ENCODE data around the gene EIF2S3B.

EIF2S3B gene

DNA sequence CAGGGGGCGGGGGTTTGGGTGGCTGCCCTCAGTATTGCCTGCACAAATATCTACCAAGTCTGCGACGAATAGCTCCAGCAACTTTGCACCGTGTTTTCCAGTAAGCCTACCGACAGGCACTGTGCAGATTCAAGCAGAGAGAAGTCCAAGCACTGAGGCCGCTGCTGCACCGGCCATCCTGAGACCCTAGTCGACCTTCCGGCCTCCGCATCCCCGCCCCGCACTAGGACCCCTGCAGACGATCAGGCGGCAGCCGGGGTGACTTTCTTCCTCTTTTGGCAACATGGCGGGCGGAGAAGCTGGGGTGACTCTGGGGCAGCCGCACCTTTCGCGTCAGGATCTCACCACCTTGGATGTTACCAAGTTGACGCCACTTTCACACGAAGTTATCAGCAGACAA lies at the start of gene EIF2S3B:
TSS of gene EIF2S3B (plus strand) at position 271 of the 400 bp plus-strand sequence. CDS start at position 284, 13 bp downstream.
- TF ChIP-seq GATA2 (IDR thresholded peaks at IDR 0.05; ENCODE audit: low read depth, low read length) (no peak), GATA3 (IDR thresholded peaks at IDR 0.05; ENCODE audit: low read depth, low read length) (no peak)

DNA sequence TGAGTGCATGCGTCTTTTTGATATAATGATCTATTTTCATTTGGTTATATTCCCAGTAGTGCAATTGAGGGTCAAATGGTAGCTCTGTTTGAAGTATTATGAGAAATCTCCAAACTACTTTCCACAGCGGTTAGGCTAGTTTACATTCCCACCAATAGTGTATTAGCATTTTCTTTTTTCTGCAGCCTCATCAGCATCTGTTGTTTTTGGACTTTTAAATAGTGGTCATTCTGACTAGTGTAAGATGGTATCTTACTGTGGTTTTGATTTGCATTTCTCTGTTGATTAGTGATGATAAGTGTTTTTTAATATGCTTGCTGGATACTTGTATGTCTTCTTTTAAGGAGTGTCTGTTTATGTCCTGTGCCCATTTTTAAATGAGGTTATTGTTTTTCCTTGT lies 48.8 kb upstream of the EIF2S3B start:
- TF ChIP-seq GATA3 (IDR thresholded peaks at IDR 0.05; ENCODE audit: low read depth, low read length) (no peak), GATA2 (IDR thresholded peaks at IDR 0.05; ENCODE audit: low read depth, low read length) (no peak)

GRCh38 chr12:10457760-10458159 lies 47.9 kb upstream of the EIF2S3B start:
- TF ChIP-seq GATA3 (IDR thresholded peaks at IDR 0.05; ENCODE audit: low read depth, low read length) (no peak), GATA2 (IDR thresholded peaks at IDR 0.05; ENCODE audit: low read depth, low read length) (no peak)

- TF ChIP-seq GATA3 (IDR thresholded peaks at IDR 0.05; ENCODE audit: low read depth, low read length) (no peak), GATA2 (IDR thresholded peaks at IDR 0.05; ENCODE audit: low read depth, low read length) (no peak)
Observed at GRCh38 chr12:10466311-10466710, 39.4 kb upstream of the EIF2S3B start.

DNA sequence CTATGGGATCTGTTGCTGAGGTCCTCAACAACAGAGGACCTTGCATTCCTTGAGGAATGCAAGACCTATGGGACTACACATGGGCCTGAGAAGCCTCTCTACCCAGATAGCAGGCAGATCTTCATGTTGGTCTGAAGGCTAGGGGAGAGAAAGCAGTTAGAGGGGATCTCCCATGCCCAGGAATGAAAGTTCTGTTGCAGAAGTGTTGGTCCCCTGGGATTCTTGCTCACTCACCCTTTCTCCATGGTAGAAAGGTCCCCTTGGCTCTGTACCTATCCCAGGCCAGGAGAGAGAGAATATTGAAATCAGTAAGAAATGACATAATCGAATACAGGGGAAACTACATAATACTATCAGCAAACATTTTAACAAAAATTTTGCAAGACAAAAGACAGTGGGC lies 36.0 kb upstream of the EIF2S3B start:
- TF ChIP-seq GATA3 (IDR thresholded peaks at IDR 0.05; ENCODE audit: low read depth, low read length) (no peak), GATA2 (IDR thresholded peaks at IDR 0.05; ENCODE audit: low read depth, low read length) (no peak)

DNA sequence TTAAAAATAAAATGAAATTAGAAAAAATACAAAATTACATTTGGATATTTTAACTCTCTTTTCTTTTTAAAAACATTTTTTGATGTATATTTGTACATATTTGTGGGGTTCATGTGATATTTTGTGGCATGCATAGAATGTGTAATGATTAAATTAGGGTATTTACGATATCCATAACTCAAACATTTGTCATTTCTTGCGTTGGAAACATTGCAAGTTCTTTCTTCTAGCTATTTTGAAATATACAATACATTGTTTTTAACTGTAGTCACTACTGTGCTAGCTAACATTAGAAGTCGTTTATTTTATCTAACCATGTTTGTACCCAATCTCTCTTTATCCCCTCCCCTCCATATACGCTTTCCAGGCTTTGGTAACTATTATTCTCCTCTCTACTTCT lies 13.9 kb upstream of the EIF2S3B start:
- TF ChIP-seq GATA3 (IDR thresholded peaks at IDR 0.05; ENCODE audit: low read depth, low read length) = no peak

DNA sequence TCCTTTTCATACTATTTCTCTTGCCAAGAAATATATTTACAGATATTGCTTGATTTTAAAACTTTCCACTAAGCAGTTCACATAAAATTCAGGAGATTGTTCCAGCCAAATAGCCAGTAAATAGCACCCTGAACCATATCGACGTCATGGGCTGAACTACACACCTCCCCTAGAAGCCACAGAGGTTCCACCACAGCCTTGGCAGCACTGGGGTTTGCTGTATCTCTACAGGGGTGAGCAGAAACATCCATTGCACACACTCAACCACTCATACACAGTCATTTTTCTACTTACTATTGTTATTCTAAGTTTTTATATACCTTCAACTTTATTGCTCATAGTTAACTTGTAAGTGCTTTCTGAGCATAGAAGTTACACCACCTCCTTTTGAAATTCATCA lies 8.1 kb upstream of the EIF2S3B start:
- TF ChIP-seq GATA3 (IDR thresholded peaks at IDR 0.05; ENCODE audit: low read depth, low read length) (no peak), GATA2 (IDR thresholded peaks at IDR 0.05; ENCODE audit: low read depth, low read length) (no peak)

GRCh38 chr12:10498042-10498441 lies 7.6 kb upstream of the EIF2S3B start:
- TF ChIP-seq GATA3 (IDR thresholded peaks at IDR 0.05; ENCODE audit: low read depth, low read length) (no peak), GATA2 (IDR thresholded peaks at IDR 0.05; ENCODE audit: low read depth, low read length) (no peak)

- TF ChIP-seq GATA2 (IDR thresholded peaks at IDR 0.05; ENCODE audit: low read depth, low read length) = no peak
- no peak for TF ChIP-seq GATA3 (IDR thresholded peaks at IDR 0.05; ENCODE audit: low read depth, low read length)
Observed at GRCh38 chr12:10501030-10501429, 4.7 kb upstream of the EIF2S3B start.

GRCh38 chr12:10503460-10503859 lies 2.2 kb upstream of the EIF2S3B start:
- TF ChIP-seq GATA2 (IDR thresholded peaks at IDR 0.05; ENCODE audit: low read depth, low read length) = no peak
- no peak for TF ChIP-seq GATA3 (IDR thresholded peaks at IDR 0.05; ENCODE audit: low read depth, low read length)

- no peak for TF ChIP-seq GATA3 (IDR thresholded peaks at IDR 0.05; ENCODE audit: low read depth, low read length)
- TF ChIP-seq GATA2 (IDR thresholded peaks at IDR 0.05; ENCODE audit: low read depth, low read length) = no peak
Observed at GRCh38 chr12:10511756-10512355, 6.2 kb downstream of the EIF2S3B start.

DNA sequence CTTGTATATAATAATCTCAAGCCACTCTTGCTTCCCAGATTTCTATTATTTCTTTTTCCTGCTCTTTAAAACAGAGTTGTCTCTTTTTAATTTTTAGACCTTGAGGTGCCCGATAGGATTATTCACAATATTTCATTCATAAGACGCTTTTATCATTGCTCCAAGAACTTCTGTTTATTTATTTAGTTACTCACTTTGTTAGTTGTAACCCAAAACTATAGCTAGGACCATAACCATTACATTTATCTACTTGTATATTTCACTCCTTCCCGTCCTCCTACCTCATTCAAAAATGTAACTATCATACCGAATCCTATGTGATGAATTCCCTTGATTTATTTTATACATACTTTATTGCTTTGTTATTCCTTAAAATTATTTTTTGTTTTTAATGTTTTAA lies 7.1 kb downstream of the EIF2S3B start:
- TF ChIP-seq GATA3 (IDR thresholded peaks at IDR 0.05; ENCODE audit: low read depth, low read length) (no peak), GATA2 (IDR thresholded peaks at IDR 0.05; ENCODE audit: low read depth, low read length) (no peak)

DNA sequence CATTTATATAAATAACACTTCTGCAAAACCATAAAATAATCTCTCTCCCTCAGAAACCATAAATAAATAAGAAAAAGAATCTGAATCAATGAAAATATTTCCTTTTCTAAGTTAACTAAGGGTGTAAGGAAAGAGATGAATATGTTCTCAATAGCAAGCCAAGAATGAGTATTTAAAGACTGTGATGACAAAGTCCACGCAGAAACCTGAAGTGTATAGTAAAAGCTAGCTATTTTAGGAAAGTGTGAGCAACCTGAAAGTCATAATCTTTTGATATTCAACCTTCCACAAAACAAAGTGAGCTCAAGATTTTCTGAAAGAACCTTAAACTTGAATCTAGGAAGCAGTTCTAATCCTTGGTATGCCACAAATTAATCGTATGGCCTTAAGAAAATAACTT lies 15.9 kb downstream of the EIF2S3B start:
- TF ChIP-seq GATA2 (IDR thresholded peaks at IDR 0.05; ENCODE audit: low read depth, low read length) = no peak
- TF ChIP-seq GATA3 (IDR thresholded peaks at IDR 0.05; ENCODE audit: low read depth, low read length) = no peak

DNA sequence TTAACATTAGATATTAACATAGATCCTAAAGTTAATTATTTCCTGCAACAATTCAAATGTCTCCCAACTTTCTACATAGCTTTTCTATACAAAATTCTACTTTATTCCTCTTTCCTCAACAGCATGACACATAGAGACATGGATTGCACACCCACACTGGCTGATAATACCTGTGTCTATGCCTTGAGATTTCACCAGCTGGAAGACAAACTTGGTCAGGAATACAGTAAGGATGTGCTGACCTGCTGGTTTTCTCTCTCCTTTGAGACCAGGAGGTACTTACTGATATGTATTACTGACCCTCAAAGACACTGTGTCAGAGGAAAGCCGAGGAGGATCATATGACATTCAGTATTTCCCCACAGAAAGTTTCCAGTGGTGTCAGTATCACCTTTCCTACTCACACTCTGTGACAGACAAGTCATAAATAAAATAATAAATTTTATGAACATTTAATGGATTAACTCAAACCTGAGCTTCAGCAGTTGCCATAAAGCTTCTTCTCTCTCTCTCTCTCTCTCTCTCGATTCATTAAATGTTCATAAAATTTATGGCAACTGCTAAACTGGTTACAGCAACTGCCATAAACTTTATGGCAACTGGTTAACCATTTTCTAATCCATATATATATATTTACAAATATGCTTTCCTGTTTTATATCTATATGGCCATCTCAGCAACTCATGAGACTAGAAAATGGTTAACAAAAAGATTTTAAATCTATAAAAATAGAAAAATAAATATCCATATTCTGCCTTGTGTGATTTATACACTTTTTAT lies 22.7 kb downstream of the EIF2S3B start:
- TF ChIP-seq GATA3 (IDR thresholded peaks at IDR 0.05; ENCODE audit: low read depth, low read length) (no peak), GATA2 (IDR thresholded peaks at IDR 0.05; ENCODE audit: low read depth, low read length) (no peak)

DNA sequence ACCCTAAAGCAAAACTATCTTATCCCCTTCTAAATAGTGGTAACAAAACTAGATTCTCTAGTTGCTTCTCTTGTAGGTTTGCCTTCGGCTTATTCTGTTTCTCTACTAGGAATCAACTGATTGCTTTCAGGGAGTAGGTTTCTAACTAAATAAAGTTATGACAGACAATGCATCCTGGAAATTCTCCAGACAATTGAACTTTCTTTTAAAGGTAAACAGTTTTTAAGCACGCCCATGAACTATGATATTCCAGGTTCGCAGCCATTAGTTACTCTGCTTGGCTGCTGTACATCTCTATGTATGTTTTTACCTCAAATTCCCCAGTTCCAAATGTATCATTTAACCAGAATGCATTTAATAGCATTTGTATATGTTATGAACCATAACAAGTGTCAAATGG lies 23.9 kb downstream of the EIF2S3B start:
- TF ChIP-seq GATA2 (IDR thresholded peaks at IDR 0.05; ENCODE audit: low read depth, low read length) = no peak
- no peak for TF ChIP-seq GATA3 (IDR thresholded peaks at IDR 0.05; ENCODE audit: low read depth, low read length)
